ENCODE data around the gene RPAP3. TPM values are rescaled to one million over a fixed set of nuclear protein-coding genes. Genes with fewer than 3 reads are reported as not detected.

RPAP3 gene
- total RNA-seq, 2 experiments from 2014 or later = 21.6 to 53.9 TPM

GRCh38 chr12:47741340-47741703 is 35.5 kb upstream of the RPAP3 start:
- DNase-seq (ENCODE audit: low spot score) = peak; percentile 56
- H3K9me3 ChIP-seq (ENCODE audit: low read length) = no peaks in the 10 kb centered on the region
- H4K20me1 ChIP-seq (ENCODE audit: insufficient read depth, low read length) = no peaks in the 10 kb centered on the region
- peak overlapping the region; percentile 59 for H3K4me2 ChIP-seq (ENCODE audit: low read length)
- TF ChIP-seq CTCF (conservative IDR thresholded peaks at IDR 0.05; ENCODE audit: low read length) (no peak), EZH2phosphoT487 (IDR thresholded peaks at IDR 0.05; ENCODE audit: borderline replicate concordance, low read depth, low read length) (no peak)
- no peaks in the 10 kb centered on the region for H3K9me2 ChIP-seq (ENCODE audit: insufficient read depth, low read length)
- no peak overlapping the region for H3K4me3 ChIP-seq (ENCODE audit: low read depth, low read length, poor library complexity, severe bottlenecking)
- intact Hi-C loops (cut with micrococcal nuclease; ENCODE audit: unreplicated experiment) = no loop called here
- no peak overlapping the region for H2AFZ ChIP-seq (ENCODE audit: low read length)
- H3K36me3 ChIP-seq (ENCODE audit: insufficient read depth, low read length) = no peaks in the 10 kb centered on the region
- peak overlapping the region; percentile 5 for H3K27ac ChIP-seq (ENCODE audit: low read depth, low read length, poor library complexity, severe bottlenecking)
- ChIA-PET CTCF (ENCODE audit: unreplicated experiment) (interaction anchor here (0.7 to 5.8 kb wide), 13 partner anchors 9 to 97 kb away, joined by 3 to 74 read pairs (median 13); partner anchors contain the start of genes ENDOU, RAPGEF3 and SLC48A1), POLR2A (interaction anchor here (0.5 to 5.4 kb wide), 15 partner anchors 9 to 358 kb away, joined by 3 to 44 read pairs (median 8); partner anchors contain the start of genes ENDOU, RAPGEF3, RPAP3 and SLC48A1)
- no TSS peak for BruUV-seq (replicated peaks)
- H3K4me1 ChIP-seq (ENCODE audit: insufficient read depth, low read length, poor library complexity, severe bottlenecking) = peaks cover 33% of the 10 kb centered on the region
- no peaks in the 10 kb centered on the region for H3K79me2 ChIP-seq (ENCODE audit: insufficient read depth, low read depth, low read length)

- intact Hi-C loops (cut with micrococcal nuclease; ENCODE audit: unreplicated experiment) = loop anchor here (1.0 kb wide), 1 partner anchor 25 kb away; no protein-coding TSS in a partner anchor
- H3K4me3 ChIP-seq (ENCODE audit: low read depth, low read length, poor library complexity, severe bottlenecking) = peak overlapping the region; percentile 5
Measured at GRCh38 chr12:47740606-47741339, 34.9 kb upstream of the RPAP3 start.

More at GRCh38 chr12:47740606-47741339, 34.9 kb upstream of the RPAP3 start:
- POLR2A ChIA-PET = interaction anchor here (0.7 to 5.4 kb wide), 16 partner anchors 9 to 358 kb away, joined by 3 to 44 read pairs (median 6); partner anchors contain the start of genes ENDOU, RAPGEF3 and SLC48A1
- H2AFZ ChIP-seq (ENCODE audit: low read length) = peak overlapping the region; percentile 85; the same call in 1 of the 2 replicates
- CTCF ChIA-PET (ENCODE audit: unreplicated experiment) = interaction anchor here (0.7 to 5.8 kb wide), 18 partner anchors 9 to 97 kb away, joined by 3 to 47 read pairs (median 6); partner anchors contain the start of genes ENDOU, RAPGEF3, RPAP3 and SLC48A1
- no peaks in the 10 kb centered on the region for H3K79me2 ChIP-seq (ENCODE audit: insufficient read depth, low read depth, low read length)
- H3K27ac ChIP-seq (ENCODE audit: low read depth, low read length, poor library complexity, severe bottlenecking) = peak overlapping the region; percentile 44
- H3K4me1 ChIP-seq (ENCODE audit: insufficient read depth, low read length, poor library complexity, severe bottlenecking) = peaks cover 30% of the 10 kb centered on the region
- BruUV-seq (replicated peaks) = no TSS peak
- H3K9me3 ChIP-seq (ENCODE audit: low read length) = no peaks in the 10 kb centered on the region
- H4K20me1 ChIP-seq (ENCODE audit: insufficient read depth, low read length) = no peaks in the 10 kb centered on the region
- peak overlapping the region; percentile 59 for H3K4me2 ChIP-seq (ENCODE audit: low read length)
- peak; percentile 62 for DNase-seq (ENCODE audit: low spot score)
- H3K9me2 ChIP-seq (ENCODE audit: insufficient read depth, low read length) = no peaks in the 10 kb centered on the region
- TF ChIP-seq EZH2phosphoT487 (IDR thresholded peaks at IDR 0.05; ENCODE audit: borderline replicate concordance, low read depth, low read length) (no peak), CTCF (conservative IDR thresholded peaks at IDR 0.05; ENCODE audit: low read length) (no peak)
- H3K36me3 ChIP-seq (ENCODE audit: insufficient read depth, low read length) = no peaks in the 10 kb centered on the region
